ENCODE measurements around the gene NTSR2. TPM values are rescaled to one million over a fixed set of nuclear protein-coding genes. Genes with fewer than 3 reads are reported as not detected.
A peak's percentile ranks its signal among the peaks of the same experiment; 100 is the strongest.

Gene NTSR2
- polyA plus RNA-seq, 4 donors, result not detected

DNA sequence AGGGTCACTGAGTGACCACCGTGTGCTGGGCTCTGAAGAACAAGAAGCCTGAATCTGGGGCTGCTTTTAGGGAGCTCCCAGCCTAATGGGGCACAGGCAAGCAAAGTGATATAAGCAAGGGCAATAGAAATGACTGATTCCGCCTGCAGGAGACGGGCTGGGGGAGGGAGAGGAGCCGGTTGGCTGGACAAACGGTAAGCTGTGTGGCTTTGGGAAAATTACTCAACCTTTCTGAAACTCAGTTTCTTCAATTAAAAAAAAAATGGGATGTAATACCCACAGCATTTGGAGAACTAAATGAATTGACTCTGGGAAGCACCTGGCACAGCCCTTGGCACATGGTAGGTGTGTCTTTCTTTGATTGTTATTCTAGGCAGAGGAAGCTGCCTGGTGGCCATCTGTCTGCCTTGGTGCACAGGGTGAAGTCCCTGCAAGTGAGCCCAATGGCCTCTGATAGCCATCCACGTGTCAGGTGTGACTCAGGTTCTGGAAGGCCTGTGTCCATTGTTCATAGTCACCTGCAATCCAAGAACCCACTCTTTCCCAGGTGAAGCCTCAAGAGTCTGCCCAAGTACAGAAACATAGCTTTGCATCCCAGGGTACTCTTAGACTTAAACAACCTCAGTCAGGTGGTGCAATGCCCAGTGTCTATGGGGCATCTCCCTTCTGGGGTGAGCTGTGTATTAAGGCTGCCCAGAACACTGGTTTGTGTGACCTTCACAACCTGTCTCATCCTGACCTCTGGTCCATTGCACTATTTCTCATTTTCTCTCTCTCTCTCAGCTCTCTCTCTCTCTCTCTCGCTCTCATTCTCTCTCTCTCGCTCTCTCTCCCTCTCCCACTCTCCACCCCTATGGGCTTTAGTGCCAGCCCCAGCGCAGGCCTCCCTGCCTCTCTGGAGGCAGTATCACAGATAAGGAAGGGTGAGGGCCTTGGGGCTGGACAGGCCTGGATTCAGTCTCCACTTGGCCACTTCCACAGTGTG lies 30.0 kb upstream of the NTSR2 start:
- DNase-seq (ENCODE audit: low read depth in 4 of 4, low spot score in 3 of 4), result no peak

GRCh38 chr2:11698009-11698922 lies 28.3 kb upstream of the NTSR2 start:
- DNase-seq (ENCODE audit: low read depth in 4 of 4, low spot score in 3 of 4), result no peak

DNA sequence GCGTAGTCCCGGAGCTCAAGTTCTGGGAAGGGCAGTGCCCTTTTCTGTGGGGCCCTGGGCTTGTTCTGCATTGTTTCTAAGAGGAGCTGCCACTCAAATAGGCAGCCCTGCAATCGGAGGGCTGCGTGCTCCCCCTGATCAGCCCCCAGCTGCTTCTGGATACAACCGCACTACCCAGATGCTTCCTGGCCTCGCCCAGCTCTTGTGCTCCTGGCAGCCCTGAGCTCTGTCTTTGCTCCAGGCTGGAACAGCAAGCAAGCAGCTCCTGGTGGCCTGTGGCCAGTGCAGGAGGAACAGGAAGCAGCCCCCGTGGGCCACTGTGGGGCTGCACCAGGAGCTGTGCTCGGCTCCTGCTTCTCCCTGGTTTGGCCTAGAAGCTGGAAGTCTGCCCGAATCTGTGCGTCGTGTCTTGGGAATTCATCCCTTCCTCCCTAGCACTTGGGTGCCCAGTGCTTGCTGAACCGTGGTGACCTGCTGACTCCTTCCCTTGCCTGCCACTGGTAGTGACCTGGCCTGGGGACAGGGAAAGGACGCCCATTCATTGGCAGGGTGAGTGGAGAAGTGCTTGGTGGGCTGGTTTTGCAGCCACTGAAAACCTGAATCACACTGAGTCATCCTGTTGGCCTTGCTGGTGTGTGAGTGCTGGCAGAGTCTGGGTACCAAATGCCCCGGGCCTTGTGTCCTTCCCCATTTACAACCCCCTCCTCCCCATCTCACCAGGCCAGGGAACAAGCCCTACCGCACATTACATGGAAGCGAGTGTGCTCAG lies 27.3 kb upstream of the NTSR2 start:
- no peak for DNase-seq (ENCODE audit: low read depth in 4 of 4, low spot score in 3 of 4)

DNA sequence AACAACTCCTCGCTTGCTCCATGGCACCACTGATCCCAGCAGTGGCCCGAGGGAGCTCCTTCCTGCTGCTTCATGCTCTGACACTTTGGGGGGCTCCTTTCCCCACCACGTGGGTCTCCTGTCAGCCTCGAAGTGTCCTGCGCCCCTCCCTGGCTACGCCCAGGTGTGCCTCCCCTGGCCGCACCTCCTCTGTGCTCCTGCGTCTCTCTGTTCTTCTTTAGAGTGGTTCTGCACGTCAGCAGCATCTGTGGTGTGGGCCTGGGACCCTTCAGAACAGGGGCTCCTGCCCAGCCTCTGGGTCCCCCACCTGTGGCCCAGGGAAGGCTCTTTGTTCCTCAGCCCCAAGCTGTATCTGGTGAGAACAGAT lies 26.7 kb upstream of the NTSR2 start:
- no peak for DNase-seq (ENCODE audit: low read depth in 4 of 4, low spot score in 3 of 4)

- DNase-seq (ENCODE audit: low read depth in 4 of 4, low spot score in 3 of 4), result no peak
These were observed 25.6 kb upstream of the NTSR2 start for GRCh38 chr2:11695576-11695975.

GRCh38 chr2:11692966-11693521 lies 23.0 kb upstream of the NTSR2 start:
- peak; percentile 31 to 55 (median 46) for DNase-seq (ENCODE audit: low read depth in 4 of 4, low spot score in 3 of 4)

- DNase-seq (ENCODE audit: low read depth in 4 of 4, low spot score in 3 of 4), result no peak
These were observed 21.2 kb upstream of the NTSR2 start for GRCh38 chr2:11691076-11691660.

- DNase-seq (ENCODE audit: low read depth in 4 of 4, low spot score in 3 of 4), result peak; percentile 47 to 69 (median 56)
These were observed 18.5 kb upstream of the NTSR2 start for GRCh38 chr2:11688222-11689069.

DNA sequence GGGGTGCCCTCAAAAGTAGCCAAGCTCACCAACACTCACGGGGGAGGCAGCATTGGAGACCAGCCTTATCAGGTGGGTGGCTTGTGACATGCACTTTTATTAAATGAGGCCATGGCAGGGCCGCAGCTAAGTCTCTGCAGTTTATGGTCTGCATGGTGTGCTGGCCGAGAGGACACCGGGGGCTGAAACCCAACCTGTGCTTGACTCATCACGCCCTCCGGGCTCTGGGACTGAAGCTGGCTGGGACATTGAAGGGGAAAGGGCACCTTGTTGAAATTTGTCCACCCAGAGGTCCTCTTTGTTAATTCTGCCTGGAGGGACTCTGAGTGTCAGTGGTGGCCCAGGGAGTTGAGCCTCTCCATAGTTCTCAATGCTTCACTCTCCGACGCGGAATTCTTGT lies 17.7 kb upstream of the NTSR2 start:
- DNase-seq (ENCODE audit: low read depth in 4 of 4, low spot score in 3 of 4), result no peak

GRCh38 chr2:11685906-11686470 lies 16.0 kb upstream of the NTSR2 start:
- DNase-seq (ENCODE audit: low read depth in 4 of 4, low spot score in 3 of 4), result no peak

DNA sequence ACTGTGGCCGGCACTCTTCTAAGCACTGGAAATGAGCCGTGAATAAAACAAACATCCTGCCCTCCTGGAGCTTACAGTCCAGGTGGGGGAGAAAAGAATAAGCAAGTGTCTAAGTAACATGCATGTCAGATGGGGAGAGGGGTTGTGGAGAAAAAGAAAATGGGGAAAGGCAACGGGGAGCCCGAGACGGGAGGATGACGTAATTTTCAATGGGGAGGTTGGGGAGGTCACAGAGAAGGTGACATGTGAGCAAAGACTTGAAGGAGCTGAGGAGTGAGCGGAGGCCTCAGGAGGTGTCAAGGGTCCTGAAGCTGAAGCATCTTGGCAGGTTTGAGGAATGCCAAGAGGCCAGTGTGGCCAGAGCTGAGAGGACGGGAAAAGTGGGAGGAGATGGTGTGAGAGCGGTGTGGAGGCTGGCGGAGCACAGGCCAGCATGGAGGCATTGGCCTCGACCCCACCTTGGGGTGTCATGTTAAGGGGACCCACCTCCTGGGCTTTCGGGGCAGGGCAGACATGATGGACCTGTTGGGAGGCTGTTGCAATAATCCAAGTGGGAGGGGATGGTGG lies 15.0 kb upstream of the NTSR2 start:
- DNase-seq (ENCODE audit: low read depth in 4 of 4, low spot score in 3 of 4), result no peak

GRCh38 chr2:11683966-11684365 lies 14.0 kb upstream of the NTSR2 start:
- no peak for DNase-seq (ENCODE audit: low read depth in 4 of 4, low spot score in 3 of 4)

GRCh38 chr2:11683476-11683875 lies 13.5 kb upstream of the NTSR2 start:
- no peak for DNase-seq (ENCODE audit: low read depth in 4 of 4, low spot score in 3 of 4)

DNA sequence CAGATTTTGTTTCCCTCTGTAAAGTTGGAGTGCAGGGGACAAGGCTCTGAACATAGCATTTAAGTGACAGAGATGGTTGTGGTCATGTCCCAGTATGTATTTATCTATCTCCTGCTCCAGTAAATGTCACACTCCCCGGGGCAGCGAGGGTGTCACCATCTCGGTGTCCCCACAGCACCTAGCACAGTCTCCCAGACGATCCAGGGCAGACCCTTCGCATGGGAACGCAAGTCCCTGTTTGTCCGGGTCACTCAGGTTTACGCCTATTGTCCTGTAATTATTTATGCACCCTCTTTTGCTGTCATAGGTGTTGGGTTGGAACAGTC lies 12.6 kb upstream of the NTSR2 start:
- DNase-seq (ENCODE audit: low read depth in 4 of 4, low spot score in 3 of 4), result no peak

DNA sequence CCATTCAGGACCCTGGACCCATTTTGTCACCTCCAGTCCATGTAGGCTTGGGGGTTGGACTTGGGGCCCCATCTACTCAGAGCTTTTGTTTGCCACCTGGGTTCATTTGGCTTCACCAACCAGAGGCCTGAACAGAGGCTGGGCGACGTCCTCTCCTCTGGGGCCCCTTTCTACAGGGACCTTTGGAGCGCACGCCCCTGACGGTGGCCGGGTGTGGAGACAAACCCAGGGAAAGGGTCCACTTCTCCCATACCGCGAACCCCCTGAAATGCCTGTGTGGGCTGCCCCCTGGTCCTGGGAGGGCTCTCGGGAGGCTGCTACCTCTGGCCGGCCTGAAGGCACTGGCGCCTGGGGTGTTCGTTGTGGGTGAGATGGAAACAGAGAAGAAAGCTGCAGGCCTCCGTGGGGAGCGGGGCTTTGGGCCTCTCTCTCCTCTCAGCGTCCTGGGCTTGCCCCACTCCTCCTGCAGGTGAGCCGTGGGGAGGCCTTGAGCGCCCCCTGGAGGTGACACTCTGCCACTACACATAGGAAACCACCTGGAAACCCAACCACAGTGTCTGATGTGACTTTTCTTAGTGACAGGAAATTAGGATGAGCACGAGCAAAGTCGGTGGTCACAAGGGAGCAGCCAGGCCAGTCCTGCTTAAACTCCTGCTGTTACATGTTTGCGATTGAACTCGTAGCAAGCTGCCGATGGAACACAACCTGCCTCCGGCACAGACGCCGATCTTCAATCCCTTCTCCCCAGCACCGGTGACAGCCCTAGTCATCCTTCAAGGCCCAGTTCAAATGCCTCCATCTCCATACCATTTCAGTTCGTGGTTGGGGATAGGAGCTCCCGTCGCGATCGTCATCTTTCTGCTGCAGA lies 12.0 kb upstream of the NTSR2 start:
- no peak for DNase-seq (ENCODE audit: low read depth in 4 of 4, low spot score in 3 of 4)

GRCh38 chr2:11680901-11681721 lies 11.1 kb upstream of the NTSR2 start:
- DNase-seq (ENCODE audit: low read depth in 4 of 4, low spot score in 3 of 4), result no peak

Data from left renal pelvis (tissue), 4 donors.